GM21526 (cell line): ENCODE data around the gene C11orf68.

Source experiments
- ATAC-seq: cut with Tn5 transposase; IDR thresholded peaks from one replicate; pipeline ENCODE4 v1.9.1; 2021; ENCODE audit warnings: moderate library complexity; ENCODE audit not compliant: unreplicated experiment, low FRiP score

C11orf68 gene

DNA sequence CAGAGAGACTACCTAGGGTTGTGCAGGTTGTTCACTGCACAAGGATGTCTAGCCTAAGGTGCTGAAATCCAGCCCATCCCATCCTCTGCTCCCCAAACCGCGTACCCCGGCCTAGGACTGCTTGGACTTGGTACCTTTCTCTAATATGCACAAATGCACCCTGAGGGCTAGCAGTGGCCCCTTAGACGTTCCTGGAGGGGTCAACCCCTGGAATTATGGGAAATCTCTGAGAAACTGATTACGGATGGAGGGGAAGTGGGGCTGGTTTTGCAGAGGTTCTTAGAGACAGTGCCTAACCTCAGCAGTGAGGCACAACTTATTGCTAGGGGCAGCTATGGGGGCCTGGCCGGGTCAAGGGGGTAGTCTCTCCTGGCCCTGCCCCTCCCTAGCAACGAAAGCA lies 2.5 kb downstream of the C11orf68 start:
- ATAC-seq, result no peak

- ATAC-seq, result no peak
Observed at GRCh38 chr11:65915821-65916251, 3.0 kb downstream of the C11orf68 start.

DNA sequence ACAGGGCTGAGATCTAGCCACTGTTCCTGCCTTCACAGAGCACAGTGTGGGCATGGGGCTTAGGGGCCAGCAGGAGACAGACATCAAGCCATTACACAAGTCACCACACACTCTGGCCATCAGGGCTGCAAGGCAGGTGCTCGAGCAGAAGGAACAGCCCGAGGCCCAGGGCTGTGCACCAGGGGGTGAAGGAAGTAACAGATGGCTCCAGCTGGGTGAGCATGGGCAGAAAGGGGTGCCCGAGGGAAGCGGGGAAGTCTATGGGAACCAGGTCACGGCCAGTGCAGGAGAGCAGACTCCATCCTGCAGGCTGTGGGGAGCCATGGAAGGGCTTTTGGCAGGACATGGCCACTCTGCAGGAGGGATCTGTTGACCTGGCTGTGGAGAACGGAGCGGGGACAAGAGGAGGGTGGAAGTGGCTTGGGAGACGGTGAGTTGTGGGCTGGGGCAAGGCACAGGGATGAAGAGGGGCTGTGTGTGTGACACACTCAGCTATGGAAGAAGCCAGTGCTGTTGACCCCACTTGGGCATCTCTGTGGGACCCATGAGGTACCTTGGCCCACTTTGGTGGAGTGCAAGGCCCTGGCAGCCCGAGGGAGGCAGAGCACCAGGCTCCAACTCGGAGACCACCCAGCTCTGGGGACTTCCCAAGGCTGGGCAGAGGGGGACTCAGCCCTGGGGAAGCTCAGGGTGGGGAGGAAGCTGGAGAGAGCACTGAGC lies 3.6 kb downstream of the C11orf68 start:
- ATAC-seq, result no peak

GRCh38 chr11:65912845-65913244 lies 6.0 kb downstream of the C11orf68 start:
- ATAC-seq, result no peak

DNA sequence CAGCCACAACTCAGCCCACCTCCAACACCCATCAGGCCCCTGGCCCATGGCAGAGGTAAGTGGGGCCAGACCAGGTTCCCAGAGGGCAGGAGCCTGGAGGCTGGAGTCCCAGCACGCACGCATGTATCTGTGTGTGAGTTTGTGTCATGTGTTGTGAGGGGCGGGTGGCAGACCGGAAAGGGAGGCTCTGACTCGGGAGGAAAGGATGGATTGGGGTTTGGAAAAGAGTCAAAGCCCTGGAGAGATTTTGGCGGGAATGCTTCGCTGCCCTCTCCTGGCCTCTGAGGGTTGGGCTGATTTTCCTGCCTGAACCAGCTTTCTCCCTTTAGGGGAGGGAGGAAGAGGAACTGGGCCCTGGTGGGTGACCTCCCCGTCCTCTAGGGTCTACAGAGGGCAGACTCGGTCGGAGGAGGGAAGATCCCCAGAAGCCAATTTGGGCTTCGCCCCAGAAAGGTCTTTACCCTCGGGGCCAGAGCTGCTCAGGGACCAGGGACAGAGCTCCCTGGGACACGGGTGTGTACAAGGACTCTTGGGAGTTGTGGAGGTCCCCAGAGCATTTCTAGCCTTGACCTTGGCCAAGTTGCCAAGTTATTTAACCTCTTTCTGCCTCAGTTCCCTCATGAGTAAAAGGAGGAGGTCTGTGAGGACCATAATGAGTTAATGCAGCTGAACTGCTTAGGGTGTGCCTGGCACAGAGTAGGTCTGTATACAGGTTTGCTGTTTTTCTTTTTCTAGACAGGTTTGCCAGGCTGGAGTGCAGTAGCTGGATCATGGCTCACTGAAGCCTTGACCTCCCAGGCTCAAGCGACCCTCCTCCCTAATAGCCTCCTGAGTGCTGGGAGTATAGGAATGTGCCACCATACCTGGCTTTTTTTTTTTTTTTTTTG lies 6.9 kb downstream of the C11orf68 start:
- ATAC-seq, result no peak

- ATAC-seq, result no peak
Observed at GRCh38 chr11:65907878-65908277, 11.0 kb downstream of the C11orf68 start.

- no peak for ATAC-seq
Observed at GRCh38 chr11:65906602-65907001, 12.3 kb downstream of the C11orf68 start.

DNA sequence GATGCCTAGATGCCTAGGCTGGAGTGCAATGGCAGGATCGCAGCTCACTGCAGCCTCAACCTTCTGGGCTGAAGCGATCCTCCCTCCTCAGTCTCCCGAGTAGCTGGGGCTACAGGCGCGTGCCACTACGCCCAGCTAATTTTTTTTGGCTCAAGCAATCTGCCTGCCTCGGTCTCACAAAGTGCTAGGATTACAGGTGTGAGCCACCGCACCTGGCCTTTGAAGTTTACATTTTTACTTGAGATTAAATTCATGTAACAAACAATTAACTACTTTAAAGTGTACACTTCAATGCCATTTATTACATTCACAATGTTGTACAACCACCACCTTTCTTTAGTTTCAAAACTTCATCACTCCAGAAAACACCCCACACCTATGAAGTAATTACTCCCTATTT lies 15.1 kb downstream of the C11orf68 start:
- ATAC-seq, result no peak

DNA sequence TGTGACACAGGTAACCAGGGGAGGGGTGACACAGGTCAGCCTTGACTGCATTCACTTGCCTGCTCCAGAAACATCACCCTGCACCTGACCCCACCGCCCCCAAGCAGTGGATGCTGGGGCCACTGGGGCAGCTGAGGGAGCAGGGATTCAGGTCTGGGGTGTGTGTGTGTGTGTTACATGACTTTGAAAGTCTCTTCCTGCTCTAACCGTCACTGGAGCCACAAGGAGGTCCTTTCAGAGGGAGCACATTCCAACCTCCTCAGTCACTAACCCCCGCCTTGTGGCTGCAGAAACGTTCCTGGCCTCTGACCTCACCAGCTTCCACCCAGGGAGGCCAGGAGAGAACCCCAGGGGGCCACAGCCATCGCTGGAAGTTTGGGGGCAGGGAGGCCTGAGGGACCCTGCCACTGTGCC lies 15.8 kb downstream of the C11orf68 start:
- ATAC-seq, result no peak

DNA sequence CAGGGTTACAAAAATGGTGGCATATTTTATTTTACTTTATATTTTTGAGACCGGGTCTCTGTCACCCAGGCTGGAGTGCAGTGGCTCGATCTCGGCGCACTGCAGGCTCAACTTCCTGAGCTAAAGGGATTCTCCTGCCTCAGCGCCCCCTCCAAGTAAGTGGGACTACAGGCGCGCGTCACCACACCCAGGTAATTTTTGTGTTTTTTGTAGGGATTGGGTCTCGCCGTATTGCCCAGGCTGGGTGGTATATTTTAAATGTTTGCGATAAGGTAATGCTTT lies 18.0 kb downstream of the C11orf68 start:
- ATAC-seq, result no peak

GRCh38 chr11:65900125-65900898 lies 18.6 kb downstream of the C11orf68 start, which contains the start of gene FOSL1:
Gene FOSL1 (minus strand): TSS chr11:65900388. CDS start chr11:65900339, 49 bp downstream.
- ATAC-seq, result peak; percentile 62

DNA sequence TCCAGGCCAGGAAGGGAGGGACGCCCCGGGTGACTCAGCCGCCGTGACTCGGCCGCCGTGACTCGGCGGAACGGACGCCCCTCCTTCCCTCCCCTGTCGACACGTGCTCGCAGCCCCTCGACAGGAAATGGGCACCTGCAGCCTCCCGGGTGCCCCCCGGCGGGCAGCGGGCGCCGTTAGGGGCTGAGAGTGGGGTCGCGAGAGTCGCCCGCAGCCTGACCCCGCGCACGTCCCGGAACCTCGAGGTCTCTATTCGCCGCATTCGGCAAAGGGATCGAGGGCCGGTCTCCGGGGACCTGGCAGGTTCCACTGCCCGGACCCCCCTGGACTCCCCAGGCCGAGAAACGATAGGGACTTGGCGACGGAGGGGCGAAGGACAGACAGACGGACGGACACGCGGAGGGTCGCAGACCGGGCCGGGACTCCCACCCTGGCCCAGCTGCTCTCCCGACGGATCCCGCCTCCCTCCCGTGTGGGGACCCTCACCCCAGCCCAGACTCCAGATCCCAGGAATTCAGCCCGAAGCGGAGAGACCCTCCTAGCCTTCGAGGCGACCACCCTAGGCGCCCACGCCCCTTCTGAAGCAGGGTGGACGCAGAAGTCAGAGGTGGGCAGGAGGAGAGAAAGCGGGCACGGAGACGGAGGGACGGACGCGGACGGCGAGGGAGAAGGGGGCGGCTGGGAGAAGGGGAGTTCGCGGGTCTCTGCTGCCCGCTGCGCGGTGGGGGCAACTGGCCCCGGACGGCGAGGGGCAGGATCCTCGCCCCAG lies 19.3 kb downstream of the C11orf68 start:
- no peak for ATAC-seq

DNA sequence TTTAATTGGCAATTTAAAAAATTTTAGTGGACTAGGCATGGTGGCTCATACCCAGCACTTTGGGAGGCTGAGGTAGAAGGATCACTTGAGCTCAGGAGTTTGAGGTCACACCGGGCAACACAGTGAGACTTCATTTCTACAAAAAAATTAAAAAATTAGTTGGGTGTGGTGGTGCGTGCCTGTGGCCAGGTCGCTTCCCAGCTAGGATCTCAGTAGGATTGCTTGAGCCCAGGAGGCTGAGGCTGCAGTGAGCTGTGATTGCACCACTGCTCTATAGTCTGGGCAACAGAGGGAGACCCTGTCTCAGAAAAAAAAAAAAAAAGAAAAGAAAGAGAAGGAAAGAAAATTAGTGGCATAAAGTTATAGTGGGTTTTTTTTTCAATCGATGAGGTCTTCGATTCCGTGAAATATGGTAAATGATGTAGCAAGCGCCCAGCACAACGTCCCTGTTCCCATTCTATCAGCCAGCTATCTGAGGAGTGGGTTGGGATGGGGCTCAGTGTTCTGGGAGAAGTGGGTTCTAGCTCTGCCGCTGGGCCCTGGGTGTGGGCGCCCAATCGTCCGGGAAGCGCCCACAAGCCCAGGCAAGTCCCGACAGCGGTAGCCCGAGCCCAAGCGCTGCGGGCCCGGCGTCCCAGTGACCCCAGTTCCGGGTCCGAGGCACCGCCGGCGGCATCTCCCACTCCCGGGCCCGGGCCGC lies 20.1 kb downstream of the C11orf68 start:
- no peak for ATAC-seq

DNA sequence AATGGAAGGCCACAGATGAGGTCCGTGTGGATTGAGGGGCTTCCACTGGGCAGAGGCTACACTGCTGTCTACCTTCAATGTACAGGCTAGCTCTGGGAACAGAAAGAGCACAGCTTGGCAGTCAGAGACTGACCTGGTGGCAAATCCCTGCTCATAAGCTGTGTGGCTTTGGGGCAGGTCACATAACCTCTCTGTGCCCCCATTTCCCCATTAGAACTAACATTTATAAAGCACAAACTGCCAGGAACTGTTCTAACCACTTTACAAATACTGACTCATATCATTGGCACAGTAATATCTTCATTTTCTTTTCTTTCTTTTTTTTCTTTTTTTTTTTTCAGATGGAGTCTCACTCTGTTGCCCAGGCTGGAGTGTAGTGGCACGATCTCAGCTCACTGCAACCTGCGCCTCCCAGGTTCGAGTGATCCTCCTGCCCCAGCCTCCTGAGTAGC lies 21.8 kb downstream of the C11orf68 start:
- no peak for ATAC-seq

DNA sequence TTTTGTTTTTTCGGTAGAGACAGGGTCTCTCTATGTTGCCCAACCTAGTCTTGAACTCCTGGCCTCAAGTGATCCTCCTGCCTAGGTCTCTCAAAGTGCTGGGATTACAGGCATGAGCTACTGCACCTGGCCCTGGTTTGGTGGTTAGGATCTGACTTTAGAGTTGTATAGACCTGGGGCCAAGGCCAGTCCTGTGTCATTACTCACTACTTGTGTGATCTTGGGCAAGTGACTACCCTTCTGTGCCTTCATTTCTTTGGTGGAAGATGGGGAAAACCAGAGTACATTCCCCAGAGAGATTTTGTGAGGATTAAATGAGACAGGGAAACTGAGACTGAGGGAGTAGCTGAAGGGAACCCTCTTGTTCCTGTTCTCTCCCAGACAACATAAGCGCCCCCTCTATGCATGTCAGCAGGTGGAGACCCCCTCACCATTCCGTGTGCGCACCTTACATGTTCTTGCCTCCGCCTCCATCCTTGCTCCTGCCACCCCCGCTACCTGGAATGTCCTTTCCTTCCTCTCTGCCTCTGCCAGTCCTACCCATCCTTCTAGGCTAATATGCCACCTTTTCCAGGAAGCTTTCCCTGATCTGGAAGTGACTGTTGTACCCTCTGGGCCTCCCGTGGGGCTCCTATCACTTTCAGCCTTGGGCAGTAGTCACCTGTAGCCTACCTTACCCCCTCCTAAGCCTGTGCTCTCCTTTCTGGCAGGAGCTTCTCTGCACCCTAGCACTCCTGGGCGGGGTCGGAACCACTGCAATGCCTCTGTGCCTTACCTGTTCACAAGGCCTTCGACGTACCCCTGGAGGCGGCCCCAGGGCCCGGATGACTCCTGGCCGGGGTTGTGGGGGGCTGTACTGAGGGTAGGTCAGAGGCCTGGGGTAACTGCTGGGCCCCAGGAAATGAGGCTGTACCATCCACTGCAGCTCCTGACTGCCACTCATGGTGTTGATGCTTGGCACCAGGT lies 22.5 kb downstream of the C11orf68 start:
- ATAC-seq, result no peak

DNA sequence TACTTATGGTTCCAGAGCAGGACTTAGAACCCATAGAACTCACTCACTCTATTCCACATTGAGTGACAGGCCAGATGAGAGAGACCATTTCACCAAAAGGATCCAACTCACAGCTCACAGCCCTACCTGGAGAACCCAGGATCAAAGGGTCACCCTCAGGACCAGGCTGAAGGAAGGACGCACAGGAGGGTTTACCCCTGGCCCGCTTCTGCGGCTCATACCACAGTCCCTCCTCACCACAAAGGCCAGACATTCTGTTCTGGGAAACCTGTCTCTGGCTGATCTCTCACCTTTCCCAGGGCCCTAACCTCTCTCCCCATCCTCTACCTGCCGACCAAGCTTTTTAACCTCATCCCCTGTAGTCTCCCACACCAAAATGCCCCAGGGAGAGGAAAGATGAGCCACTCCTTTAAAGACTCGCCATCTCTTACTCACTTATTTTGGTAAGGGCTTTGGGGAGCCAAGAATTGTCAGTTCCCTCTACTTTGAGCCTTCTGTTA lies 23.3 kb downstream of the C11orf68 start:
- no peak for ATAC-seq

- no peak for ATAC-seq
Observed at GRCh38 chr11:65894034-65894591, 24.7 kb downstream of the C11orf68 start.

- no peak for ATAC-seq
Observed at GRCh38 chr11:65892661-65893317, 26.1 kb downstream of the C11orf68 start.
